ENCODE results near the gene CLMN.

The CLMN gene

GRCh38 chr14:95261616-95262510, 57.8 kb downstream of the CLMN start:
- DNase-seq, result no peak

DNA sequence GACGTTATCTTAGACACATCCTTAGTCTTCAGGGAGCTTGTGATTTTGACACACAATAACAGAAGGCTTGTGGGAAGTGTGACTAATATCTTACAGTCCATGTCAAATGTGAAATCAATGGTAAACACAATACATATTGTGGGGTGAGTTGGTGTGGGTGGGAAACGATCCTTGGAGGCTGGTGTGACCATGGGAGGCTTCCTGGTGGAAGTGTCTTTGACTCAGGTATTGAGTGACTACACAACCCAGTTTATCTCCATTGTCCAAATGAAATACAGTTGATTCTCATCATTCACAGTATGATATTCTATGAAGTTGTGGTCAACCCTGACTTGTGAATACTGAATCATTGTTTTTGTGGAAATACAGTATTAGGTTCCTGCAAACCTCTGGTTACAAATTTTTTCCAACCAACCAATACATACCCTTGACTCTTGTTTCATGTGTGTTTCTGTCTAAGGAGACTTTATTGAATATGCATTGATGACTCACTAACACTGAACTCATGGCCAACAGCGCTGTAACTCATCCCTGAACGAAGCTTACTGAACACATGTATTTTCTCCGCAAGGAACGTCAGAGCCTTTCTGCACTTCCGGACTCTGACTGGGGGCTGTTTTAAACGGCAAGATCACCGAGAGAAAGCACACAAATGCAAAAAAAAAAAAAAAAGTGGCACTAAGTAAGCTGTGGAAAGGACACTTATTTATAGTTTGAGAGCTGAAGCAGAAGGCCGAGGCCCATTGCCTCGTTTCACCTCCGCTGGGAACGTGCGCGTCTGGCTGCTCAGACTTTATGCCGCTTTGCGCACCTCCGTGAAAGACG, 59.0 kb downstream of the CLMN start:
- peak; percentile 90 for DNase-seq

- no peak for DNase-seq
Measured at GRCh38 chr14:95258754-95259593, 60.7 kb downstream of the CLMN start.

- DNase-seq, result no peak
Measured at GRCh38 chr14:95258156-95258555, 61.6 kb downstream of the CLMN start.

GRCh38 chr14:95257521-95257920, 62.2 kb downstream of the CLMN start:
- no peak for DNase-seq

- DNase-seq, result no peak
Measured at GRCh38 chr14:95256776-95257060, 63.0 kb downstream of the CLMN start.

GRCh38 chr14:95256002-95256775, 63.5 kb downstream of the CLMN start:
- no peak for DNase-seq

DNA sequence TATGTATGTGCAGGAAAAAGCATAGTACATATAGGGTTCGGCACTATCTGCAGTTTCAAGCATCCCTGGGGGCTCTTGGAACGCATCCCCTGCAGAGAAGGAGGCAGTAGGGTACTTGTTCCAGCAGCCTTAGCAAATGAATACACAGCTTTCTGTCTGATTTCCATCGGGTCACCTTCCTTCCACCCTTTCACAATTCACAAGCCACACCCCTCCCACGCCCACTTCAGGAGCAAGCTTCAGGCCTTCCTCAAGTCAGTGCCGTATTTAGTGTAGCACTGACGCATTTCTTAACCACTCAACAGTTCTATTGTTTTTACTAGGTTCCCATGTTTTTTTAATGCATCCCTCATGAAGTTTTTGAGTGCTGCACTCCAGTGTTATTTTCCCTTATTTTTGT, 64.2 kb downstream of the CLMN start:
- peak; percentile 80 for DNase-seq

GRCh38 chr14:95255013-95255412, 64.7 kb downstream of the CLMN start:
- DNase-seq, result no peak

GRCh38 chr14:95254288-95254687, 65.4 kb downstream of the CLMN start:
- no peak for DNase-seq

DNA sequence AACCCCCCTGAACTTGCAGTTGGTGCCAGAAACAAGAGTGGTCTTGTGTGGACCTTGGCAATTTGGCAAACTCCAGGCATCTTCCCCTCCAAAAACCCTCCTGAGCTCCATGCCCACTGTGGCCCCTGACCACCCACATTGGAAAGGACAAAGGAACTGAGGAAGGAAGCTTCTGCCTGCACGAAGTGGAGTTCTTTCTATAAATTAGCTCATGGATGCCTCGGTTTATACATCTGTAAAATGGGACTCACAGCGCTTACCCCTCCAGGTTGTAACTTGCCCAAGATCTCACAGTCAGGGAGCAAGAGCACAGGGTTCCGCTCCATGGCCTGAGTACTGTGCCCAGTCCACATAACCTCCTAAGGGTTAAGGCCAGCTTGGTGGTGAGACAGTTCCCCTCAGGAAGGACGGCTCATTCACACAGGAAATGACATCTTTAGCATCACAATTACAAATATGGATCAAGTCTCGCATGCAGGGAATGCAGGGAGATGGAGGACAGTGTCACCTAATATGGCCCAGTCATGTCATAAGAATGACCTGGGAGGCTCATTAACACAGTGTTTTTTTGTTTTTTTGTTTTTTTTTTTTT, 66.6 kb downstream of the CLMN start:
- DNase-seq, result peak; percentile 72

- no peak for DNase-seq
Measured at GRCh38 chr14:95252219-95252618, 67.5 kb downstream of the CLMN start.

DNA sequence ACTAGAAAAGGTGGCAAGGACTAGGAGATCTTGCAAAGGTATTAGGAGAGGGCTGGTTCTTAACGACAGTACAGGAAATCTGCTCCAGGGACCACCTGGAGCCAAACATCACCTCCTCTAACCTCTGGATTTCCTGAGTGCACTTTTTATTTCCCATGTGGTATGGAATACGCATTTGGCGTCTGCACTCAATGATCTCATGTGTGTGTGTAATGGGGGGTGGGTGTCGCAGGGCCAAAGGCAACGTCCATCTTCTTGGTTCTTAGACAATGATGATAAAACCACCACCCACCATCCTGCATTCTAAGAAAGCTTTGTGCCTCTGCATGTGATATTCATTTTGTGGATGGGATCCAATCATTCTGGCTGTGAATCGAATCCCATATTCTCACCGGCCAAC, 68.8 kb downstream of the CLMN start:
- no peak for DNase-seq

DNA sequence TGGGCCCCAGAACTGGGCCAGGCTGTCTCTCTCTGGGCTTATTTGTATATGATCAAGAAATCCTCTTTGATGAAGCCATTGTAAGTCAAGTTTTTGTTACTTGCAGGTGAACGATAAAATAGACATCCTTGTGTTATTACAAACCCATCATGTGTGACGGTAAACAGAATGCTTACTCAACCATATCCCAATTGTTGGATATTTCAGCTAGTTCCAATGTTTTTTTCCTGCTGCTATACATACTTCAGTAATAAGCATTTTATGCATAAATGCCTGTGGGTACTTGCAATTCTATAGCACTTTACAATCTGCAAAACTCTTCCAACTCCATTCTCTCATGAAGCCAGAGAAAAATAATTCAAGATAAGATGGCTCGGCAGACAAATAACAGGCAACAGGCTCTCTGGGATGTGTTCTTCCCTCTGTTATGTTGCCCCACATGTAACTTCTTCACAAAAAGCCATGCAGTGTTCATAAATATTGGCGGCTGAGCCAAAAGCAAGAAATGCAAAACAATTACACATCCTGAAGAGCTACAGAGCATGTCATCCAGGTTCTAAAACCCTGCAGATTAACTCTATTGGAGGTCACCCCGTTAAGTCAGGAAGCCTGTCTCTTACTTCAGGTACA, 69.5 kb downstream of the CLMN start:
- no peak for DNase-seq

DNA sequence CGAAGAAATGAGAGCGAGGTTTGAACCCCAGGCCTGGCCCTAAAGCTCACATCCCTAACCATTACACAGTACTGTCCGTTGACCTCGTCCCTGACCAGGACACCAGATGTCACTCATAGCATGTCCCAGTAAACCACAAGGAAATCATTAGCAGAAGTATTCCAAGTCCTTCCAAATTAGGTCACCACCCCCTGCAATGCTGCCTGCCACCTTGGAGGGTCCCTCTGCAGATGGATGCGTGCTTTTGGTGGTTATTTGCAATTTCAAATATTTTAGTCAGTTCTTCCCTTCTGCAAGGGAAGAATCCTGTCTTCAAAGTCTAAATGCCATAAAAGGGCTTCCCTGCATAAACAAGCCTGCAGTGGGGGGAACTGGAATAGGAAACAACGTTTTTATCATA, 71.3 kb downstream of the CLMN start:
- peak; percentile 86 for DNase-seq

GRCh38 chr14:95246870-95247269, 72.8 kb downstream of the CLMN start:
- DNase-seq, result no peak

DNA sequence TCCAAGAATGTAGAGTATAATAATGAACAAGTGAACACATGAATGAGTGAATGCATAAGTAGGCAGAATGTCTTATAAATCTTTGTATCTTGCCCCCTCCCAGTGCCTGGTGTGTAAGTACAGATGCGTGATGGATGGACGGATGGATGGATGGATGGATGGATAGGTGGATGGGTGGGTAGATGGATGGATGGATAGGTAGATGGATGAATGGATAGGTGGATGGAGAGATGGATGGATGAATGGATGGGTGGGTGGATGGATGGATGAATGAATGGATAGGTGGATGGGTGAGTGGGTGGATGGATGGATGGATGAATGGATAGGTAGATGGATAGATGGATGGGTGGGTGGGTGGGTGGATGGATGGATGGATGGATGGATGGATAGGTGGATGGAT, 74.4 kb downstream of the CLMN start:
- no peak for DNase-seq

DNA sequence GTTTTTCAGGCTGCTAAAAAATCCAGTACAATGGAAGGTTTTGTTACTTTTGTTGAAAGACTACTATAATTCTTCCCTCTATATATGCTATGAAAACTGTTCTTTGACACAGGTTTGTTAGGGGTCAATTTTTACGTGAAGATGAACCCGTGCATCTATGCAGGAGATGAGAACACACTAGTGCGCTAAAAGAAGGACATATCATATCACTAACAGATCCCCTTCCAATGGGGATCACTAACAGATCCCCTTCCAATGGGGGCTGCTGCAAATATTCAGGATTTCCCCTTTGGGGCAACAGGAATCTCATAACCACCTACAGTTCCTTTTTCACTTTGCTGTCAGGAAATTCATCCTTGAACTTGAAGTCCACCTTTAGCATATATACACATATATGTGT, 75.1 kb downstream of the CLMN start:
- no peak for DNase-seq

- DNase-seq, result no peak
Measured at GRCh38 chr14:95242870-95243269, 76.8 kb downstream of the CLMN start.

DNA sequence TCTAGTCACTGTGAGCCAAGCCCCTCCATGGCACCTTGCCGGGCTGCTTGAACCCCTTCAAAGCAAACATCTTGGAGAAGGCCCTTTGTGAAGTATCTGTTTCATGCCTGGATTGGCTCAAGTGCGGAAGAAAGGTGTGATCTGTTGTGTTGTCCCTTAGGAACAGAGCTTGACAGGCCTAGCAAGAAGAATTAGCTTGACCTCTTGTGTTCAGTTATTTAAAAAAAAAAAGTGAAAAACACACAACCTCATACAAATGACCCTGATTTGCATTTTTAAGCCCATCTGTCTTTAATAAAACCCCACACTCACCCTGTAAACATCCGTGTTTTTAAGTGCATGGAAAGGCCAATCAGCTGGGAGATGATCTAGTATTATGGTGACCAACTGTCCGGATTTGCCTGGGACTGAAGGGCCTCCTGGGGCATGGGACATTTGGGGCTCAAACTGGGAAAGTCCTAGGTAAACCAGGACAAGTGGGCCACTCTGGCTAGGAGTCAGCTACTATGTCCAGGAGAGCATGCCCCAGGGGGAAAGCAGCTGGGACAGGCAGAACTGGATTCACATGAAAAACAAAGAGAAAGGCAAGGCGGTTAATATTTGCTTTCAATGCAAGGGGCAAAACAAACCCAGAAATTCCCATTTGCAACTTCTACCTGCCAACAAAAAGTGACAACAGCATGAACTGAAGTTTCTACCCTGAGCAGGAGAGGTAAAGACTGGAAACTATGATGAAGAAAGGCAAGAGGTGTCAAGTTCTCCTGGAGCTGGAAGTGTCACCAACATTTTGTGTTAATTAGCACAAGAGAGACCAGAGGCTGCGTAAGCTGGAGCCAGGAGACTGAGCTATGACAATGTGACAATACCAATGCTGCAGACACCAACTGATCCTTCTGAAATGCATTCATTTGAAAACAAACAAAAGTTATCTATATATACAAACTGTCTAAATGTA, 78.6 kb downstream of the CLMN start:
- peak; percentile 32 for DNase-seq

Measured in fibroblast of skin of back (primary cell).